Chondrocyte (in vitro differentiated cells): Measurements from ENCODE around the gene LAMA5. TPM values are rescaled to one million over a fixed set of nuclear protein-coding genes. Genes with fewer than 3 reads are reported as not detected.
A peak's percentile ranks its signal among the peaks of the same experiment; 100 is the strongest.

Experiments
- DNase-seq: peaks from one replicate; pipeline ENCODE4 v3.0.0; 2021; ENCODE audit warnings: mixed read lengths, low spot score
- H3K27ac Mint-ChIP-seq: one replicate; pipeline ENCODE4 v1.8.0; 2021; ENCODE audit warnings: mild to moderate bottlenecking, moderate library complexity, mixed read lengths; ENCODE audit not compliant: unreplicated experiment
- H3K27me3 Mint-ChIP-seq: 2 replicates; pipeline ENCODE4 v1.8.0; 2021; ENCODE audit warnings: low read depth, mixed read lengths
- H3K36me3 Mint-ChIP-seq: 2 replicates; pipeline ENCODE4 v1.8.0; 2021; ENCODE audit warnings: low read depth, mixed read lengths
- H3K4me1 Mint-ChIP-seq: 2 replicates; pipeline ENCODE4 v1.8.0; 2021; ENCODE audit warnings: low read depth, mild to moderate bottlenecking, mixed read lengths
- H3K4me3 Mint-ChIP-seq: one replicate; pipeline ENCODE4 v1.8.0; 2021; ENCODE audit warnings: mild to moderate bottlenecking, moderate library complexity, mixed read lengths; ENCODE audit not compliant: unreplicated experiment
- H3K9me3 Mint-ChIP-seq: 2 replicates; pipeline ENCODE4 v1.8.0; 2021; ENCODE audit warnings: low read depth, mixed read lengths
- CTCF ChIP-seq: fragments of 200-600 bp; sonication (generic); IDR thresholded peaks from 2 replicates; pipeline ENCODE4 v1.5.0; 2021; ENCODE audit warnings: antibody characterized with exemption, mild to moderate bottlenecking, moderate library complexity
- long read RNA-seq: library from polyadenylated mRNA; stranded (forward); transcript quantifications from one replicate; pipeline ENCODE4 v2.0.0, GENCODE V29; 2021
- total RNA-seq: library from RNA; stranded (reverse); gene quantifications from 3 replicates; pipeline ENCODE4 v1.2.1, GENCODE V29; 2021

LAMA5 gene
- total RNA-seq, result 156 to 368 TPM (median 355 TPM) in 3 replicates
- long read RNA-seq, full-length matches to known transcripts, result 6 of 272 reads
- long read RNA-seq, partial matches to known transcripts, result 219 of 272 reads
- long read RNA-seq, other reads (novel, unspliced or antisense), result 47 of 272 reads

GRCh38 chr20:62367136-62367632 lies at the start of gene LAMA5:
LAMA5 (minus strand) TSS chr20:62367312; CDS start chr20:62367245, 67 bp downstream.
- Mint-ChIP-seq H3K4me3 (peak within 1 kb of the TSS; percentile 69), H3K9me3 (no peaks in the 10 kb centered on the region), H3K4me1 (peaks cover 60% of the 10 kb centered on the region), H3K36me3 (no peaks in the 10 kb centered on the region), H3K27me3 (no peaks in the 10 kb centered on the region), H3K27ac (no peak within 1 kb of the TSS)
- TF ChIP-seq CTCF, result no peak
- DNase-seq, result no peak

- H3K27me3 Mint-ChIP-seq, result peaks cover 4% of the 10 kb centered on the region
- no peaks in the 10 kb centered on the region for H3K9me3 Mint-ChIP-seq
- no peak for DNase-seq
- H3K4me1 Mint-ChIP-seq, result no peaks in the 10 kb centered on the region
- no peaks in the 10 kb centered on the region for H3K36me3 Mint-ChIP-seq
- no peak overlapping the region for H3K27ac Mint-ChIP-seq
- TF ChIP-seq CTCF, result no peak
- no peak overlapping the region for H3K4me3 Mint-ChIP-seq
Observed at GRCh38 chr20:62415354-62416111, 48.4 kb upstream of the LAMA5 start.

- Mint-ChIP-seq H3K4me1 (no peaks in the 10 kb centered on the region), H3K9me3 (no peaks in the 10 kb centered on the region), H3K27me3 (no peaks in the 10 kb centered on the region)
Observed at GRCh38 chr20:62413896-62414481, 46.9 kb upstream of the LAMA5 start.

GRCh38 chr20:62413025-62413570 lies 46.0 kb upstream of the LAMA5 start:
- H3K27ac Mint-ChIP-seq, result no peak overlapping the region
- DNase-seq, result no peak
- TF ChIP-seq CTCF, result no peak
- H3K4me3 Mint-ChIP-seq, result no peak overlapping the region
- no peaks in the 10 kb centered on the region for H3K36me3 Mint-ChIP-seq
- no peaks in the 10 kb centered on the region for H3K4me1 Mint-ChIP-seq
- no peaks in the 10 kb centered on the region for H3K9me3 Mint-ChIP-seq
- H3K27me3 Mint-ChIP-seq, result no peaks in the 10 kb centered on the region

More at GRCh38 chr20:62413896-62414481, 46.9 kb upstream of the LAMA5 start:
- no peak for DNase-seq
- no peaks in the 10 kb centered on the region for H3K36me3 Mint-ChIP-seq
- H3K27ac Mint-ChIP-seq, result no peak overlapping the region
- H3K4me3 Mint-ChIP-seq, result no peak overlapping the region
- peak; percentile 51 for TF ChIP-seq CTCF
